ENCODE results near the gene SLC6A15. TPM values are rescaled to one million over a fixed set of nuclear protein-coding genes. Genes with fewer than 3 reads are reported as not detected.

The SLC6A15 gene
- total RNA-seq, 6 experiments from 2014 or later: not detected

- Histone ChIP-seq H3K4me1 (no peaks in the 10 kb centered on the region), H3K27me3 (no peaks in the 10 kb centered on the region), H3K9me3 (no peaks in the 10 kb centered on the region), H3K27ac (no peak overlapping the region), H3K36me3 (no peaks in the 10 kb centered on the region), H3K4me3 (no peak overlapping the region)
- intact Hi-C loops (cut with DNase I): no loop called here
- ATAC-seq: no peak
- no peak for TF ChIP-seq POLR2A (IDR thresholded peaks at IDR 0.05)
- TF ChIP-seq CTCF (IDR thresholded peaks at IDR 0.05): no peak
- 56% methylated on average over 3 of the region's 3 CpGs for WGBS (ENCODE audit: insufficient coverage, low coverage, low lambda C conversion rate, missing lambda C conversion rate)
- no peak for DNase-seq
Observed at GRCh38 chr12:84950971-84951546, 38.5 kb upstream of the SLC6A15 start.

- Histone ChIP-seq H3K27me3 (no peaks in the 10 kb centered on the region), H3K27ac (no peak overlapping the region), H3K36me3 (no peaks in the 10 kb centered on the region), H3K4me3 (no peak overlapping the region), H3K4me1 (no peaks in the 10 kb centered on the region), H3K9me3 (no peaks in the 10 kb centered on the region)
- no peak for DNase-seq
- 30% methylated on average over 2 of the region's 2 CpGs for WGBS (ENCODE audit: insufficient coverage, low coverage, low lambda C conversion rate, missing lambda C conversion rate)
- TF ChIP-seq CTCF (IDR thresholded peaks at IDR 0.05): no peak
- TF ChIP-seq POLR2A (IDR thresholded peaks at IDR 0.05): no peak
- ATAC-seq: no peak
- intact Hi-C loops (cut with DNase I): no loop called here
Observed at GRCh38 chr12:84946753-84947152, 34.2 kb upstream of the SLC6A15 start.

GRCh38 chr12:84937415-84937814 lies 24.8 kb upstream of the SLC6A15 start:
- TF ChIP-seq POLR2A (IDR thresholded peaks at IDR 0.05) (no peak), CTCF (IDR thresholded peaks at IDR 0.05) (no peak)
- H3K4me3 ChIP-seq: no peak overlapping the region
- intact Hi-C loops (cut with DNase I): no loop called here
- no peaks in the 10 kb centered on the region for H3K9me3 ChIP-seq
- DNase-seq (no peak), ATAC-seq (no peak)
- no peaks in the 10 kb centered on the region for H3K4me1 ChIP-seq
- no peaks in the 10 kb centered on the region for H3K36me3 ChIP-seq
- H3K27me3 ChIP-seq: no peaks in the 10 kb centered on the region
- 29% methylated on average over 2 of the region's 3 CpGs for WGBS (ENCODE audit: insufficient coverage, low coverage, low lambda C conversion rate, missing lambda C conversion rate)
- H3K27ac ChIP-seq: no peak overlapping the region

GRCh38 chr12:84929501-84929900 lies 16.9 kb upstream of the SLC6A15 start:
- H3K36me3 ChIP-seq: no peaks in the 10 kb centered on the region
- no peaks in the 10 kb centered on the region for H3K27me3 ChIP-seq
- no peaks in the 10 kb centered on the region for H3K4me1 ChIP-seq
- DNase-seq: no peak
- intact Hi-C loops (cut with DNase I): no loop called here
- no peak for ATAC-seq
- 71% methylated on average over 1 of the region's 1 CpG for WGBS (ENCODE audit: insufficient coverage, low coverage, low lambda C conversion rate, missing lambda C conversion rate)
- no peak overlapping the region for H3K27ac ChIP-seq
- TF ChIP-seq POLR2A (IDR thresholded peaks at IDR 0.05): no peak
- no peak for TF ChIP-seq CTCF (IDR thresholded peaks at IDR 0.05)
- H3K4me3 ChIP-seq: no peak overlapping the region
- H3K9me3 ChIP-seq: no peaks in the 10 kb centered on the region

- no peaks in the 10 kb centered on the region for H3K27me3 ChIP-seq
- no peak overlapping the region for H3K27ac ChIP-seq
- no peaks in the 10 kb centered on the region for H3K4me1 ChIP-seq
- DNase-seq (no peak), ATAC-seq (no peak)
- intact Hi-C loops (cut with DNase I): no loop called here
- TF ChIP-seq POLR2A (IDR thresholded peaks at IDR 0.05): no peak
- no peak for TF ChIP-seq CTCF (IDR thresholded peaks at IDR 0.05)
- WGBS (ENCODE audit: insufficient coverage, low coverage, low lambda C conversion rate, missing lambda C conversion rate): 20% methylated on average over 2 of the region's 2 CpGs
- H3K9me3 ChIP-seq: no peaks in the 10 kb centered on the region
- H3K4me3 ChIP-seq: no peak overlapping the region
- H3K36me3 ChIP-seq: no peaks in the 10 kb centered on the region
Observed at GRCh38 chr12:84924981-84925380, 12.4 kb upstream of the SLC6A15 start.

Data from right lobe of liver (tissue), 6 donors.